ENCODE data around the gene ZPLD1.

Gene ZPLD1

DNA sequence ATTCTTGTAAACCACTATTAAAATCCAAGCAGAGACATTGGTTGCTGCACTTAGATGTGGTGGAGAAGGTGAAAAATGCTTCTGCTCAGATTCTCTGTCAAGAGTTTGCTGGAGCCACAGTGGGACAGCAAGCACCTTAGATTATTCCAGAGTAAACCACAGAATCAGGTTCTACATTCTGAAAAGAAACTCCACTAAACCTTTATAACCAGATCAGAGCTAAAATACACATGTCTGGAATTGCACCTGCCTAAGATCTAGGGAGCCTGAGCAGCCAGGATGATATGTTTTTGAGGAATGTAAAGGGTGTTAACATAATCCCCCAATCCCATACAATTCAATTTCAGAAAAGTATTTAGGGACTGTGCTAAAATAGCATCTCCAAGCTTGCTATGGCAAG lies at the start of gene ZPLD1:
Gene ZPLD1 (plus strand): TSS at position 301 of the 400 bp plus-strand sequence. CDS start 3,473 bp downstream, outside the sequence.
- no peak for DNase-seq (ENCODE audit: low read depth in 3 of 3, low spot score in 1 of 3)

DNA sequence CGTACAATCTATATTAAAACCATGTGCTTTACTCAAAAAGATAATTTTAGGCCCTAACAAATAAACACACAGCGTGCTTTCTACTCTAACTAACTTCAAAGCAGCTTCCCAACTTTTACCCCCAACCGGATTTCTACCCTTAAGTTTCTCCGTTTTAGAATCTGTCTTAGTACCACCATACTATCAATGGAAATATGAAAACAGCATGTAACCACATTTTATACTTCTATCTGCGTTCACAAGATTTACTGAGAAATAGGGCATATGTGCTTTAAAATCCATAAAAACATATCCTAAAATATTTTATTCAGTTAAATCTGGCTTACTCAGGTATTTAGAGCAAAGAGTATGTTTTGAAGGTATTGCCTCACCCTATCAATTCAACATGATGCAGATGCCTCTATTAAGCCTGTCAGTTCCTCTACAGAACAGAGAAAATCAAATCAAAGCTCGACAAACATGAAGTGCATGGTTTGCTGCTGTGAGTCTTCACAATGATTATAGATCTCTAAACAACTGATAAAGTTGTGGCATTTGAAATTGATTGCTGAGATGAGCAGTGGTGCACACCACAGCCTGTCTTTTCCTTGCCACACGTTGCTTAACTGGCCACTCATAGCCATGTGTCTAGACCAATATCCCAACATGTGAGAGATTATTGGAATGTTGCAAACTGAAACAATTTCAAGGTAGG lies 44.5 kb upstream of the ZPLD1 start:
- no peak for DNase-seq (ENCODE audit: low read depth in 3 of 3, low spot score in 1 of 3)

GRCh38 chr3:102390916-102391315 lies 43.9 kb upstream of the ZPLD1 start:
- DNase-seq (ENCODE audit: low read depth in 3 of 3, low spot score in 1 of 3), result no peak

DNA sequence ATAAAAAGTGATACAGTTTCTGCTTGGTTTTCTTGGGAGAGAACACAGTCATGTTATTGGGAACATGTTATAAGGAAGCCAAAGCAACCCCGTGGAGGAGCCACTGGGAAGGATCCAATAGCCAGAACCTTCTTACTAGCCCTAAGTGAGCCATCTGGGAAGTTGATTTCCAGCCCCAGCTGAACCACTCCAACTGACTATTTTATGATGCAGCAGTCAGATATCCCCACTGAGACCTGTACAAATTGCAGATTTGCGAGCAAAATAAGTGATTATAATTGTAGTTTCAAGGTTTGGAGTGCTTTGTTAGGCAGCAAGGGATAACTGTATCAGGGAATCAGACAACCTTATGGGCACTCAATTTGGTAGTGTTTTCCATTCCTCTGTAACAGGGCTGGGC lies 43.3 kb upstream of the ZPLD1 start:
- DNase-seq (ENCODE audit: low read depth in 3 of 3, low spot score in 1 of 3), result no peak

DNA sequence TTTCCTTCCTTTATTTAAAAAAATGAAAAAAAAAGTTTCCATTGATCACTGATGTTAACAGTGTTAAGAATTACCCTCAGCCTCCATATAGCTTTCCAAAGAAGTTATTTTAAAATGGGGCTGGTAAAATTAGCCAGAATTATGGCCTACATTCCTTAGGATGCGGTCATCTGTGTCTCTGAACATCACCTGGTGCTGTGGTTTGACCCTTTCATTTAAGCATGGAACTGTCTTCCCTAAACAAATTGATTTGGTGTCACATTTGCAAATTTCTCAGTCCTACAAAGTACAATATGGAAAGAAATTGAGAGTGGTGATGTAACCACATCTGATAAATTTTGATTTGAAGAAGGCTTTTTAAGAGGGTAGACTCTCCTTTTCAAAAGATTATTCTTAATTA lies 40.3 kb upstream of the ZPLD1 start:
- no peak for DNase-seq (ENCODE audit: low read depth in 3 of 3, low spot score in 1 of 3)

- no peak for DNase-seq (ENCODE audit: low read depth in 3 of 3, low spot score in 1 of 3)
Measured at GRCh38 chr3:102398176-102398575, 36.6 kb upstream of the ZPLD1 start.

DNA sequence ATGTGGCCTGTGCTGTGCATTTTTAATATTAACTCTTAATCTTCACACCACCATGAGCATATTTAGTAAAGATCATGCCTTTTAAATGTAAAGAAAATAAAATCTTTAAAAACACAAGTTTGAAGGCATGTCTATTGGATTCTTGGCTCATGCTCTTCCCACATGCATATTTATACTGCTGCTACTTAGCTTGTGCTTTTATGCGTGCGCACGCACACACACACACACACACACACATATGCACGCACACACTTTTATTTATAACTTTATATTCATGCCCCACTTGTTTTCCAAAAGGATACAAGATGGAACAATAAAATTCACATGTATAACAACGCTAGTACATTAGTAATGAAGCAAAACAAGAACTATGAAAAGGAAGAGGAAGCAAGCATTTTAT lies 36.1 kb upstream of the ZPLD1 start:
- DNase-seq (ENCODE audit: low read depth in 3 of 3, low spot score in 1 of 3), result no peak

DNA sequence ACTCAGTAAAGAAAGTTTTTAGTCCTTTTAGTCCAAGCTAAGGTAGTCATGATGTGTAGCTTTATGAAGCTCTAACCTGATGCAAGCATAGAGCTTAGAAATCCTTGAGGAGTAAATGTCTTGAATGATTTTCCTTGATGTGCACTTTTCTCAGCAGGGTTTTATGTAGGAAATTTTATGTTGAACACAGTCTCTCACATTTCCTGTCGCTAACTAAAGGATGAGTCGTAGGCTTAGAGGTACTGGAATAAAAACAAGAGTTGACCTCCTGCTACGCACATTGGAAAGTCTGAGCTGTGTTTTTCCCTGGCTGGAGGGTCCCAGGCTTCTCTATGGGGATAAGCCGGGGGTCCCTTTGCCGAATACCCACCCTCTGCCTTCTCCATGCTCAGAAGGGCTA lies 34.7 kb upstream of the ZPLD1 start:
- no peak for DNase-seq (ENCODE audit: low read depth in 3 of 3, low spot score in 1 of 3)

- no peak for DNase-seq (ENCODE audit: low read depth in 3 of 3, low spot score in 1 of 3)
Measured at GRCh38 chr3:102400766-102401165, 34.0 kb upstream of the ZPLD1 start.

DNA sequence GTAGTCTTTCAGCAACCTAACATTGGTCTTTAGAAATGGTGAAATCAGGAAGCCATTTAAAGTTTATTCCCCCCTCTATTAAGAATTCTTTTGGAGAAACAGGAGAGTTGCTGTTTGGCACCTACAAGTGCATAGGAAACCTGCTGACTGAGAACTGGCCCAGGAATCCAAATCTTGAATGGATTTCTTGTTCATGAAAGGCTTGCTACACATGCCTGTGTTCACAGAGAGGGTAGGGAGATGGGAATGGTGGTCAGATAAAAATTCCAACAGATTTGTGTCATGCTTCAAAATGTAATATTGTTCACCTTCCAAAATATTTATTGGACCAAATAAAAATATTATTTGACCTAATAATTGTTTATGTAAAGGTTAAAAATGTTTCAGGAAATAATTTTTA lies 24.2 kb upstream of the ZPLD1 start:
- DNase-seq (ENCODE audit: low read depth in 3 of 3, low spot score in 1 of 3), result no peak

GRCh38 chr3:102415553-102415952 lies 19.3 kb upstream of the ZPLD1 start:
- DNase-seq (ENCODE audit: low read depth in 3 of 3, low spot score in 1 of 3), result no peak

DNA sequence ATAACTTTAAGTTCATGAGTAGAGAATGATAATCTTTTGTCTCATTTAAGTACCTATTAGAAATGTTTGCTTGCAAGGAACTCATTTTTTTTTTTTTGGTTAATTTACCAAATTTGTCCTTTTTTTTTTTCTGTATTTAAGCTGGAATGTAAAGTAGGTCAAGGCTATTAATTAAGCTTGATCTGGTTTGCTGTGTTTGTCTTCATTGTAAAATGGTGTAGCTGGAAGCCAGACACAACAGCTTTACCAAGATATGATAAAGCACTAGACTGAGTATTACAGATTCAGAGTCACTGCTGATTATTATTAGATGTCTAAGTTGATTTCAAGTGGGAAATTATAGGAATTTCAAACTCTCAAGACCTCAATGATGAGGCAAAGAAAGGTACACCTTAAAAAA lies 15.0 kb upstream of the ZPLD1 start:
- no peak for DNase-seq (ENCODE audit: low read depth in 3 of 3, low spot score in 1 of 3)

- DNase-seq (ENCODE audit: low read depth in 3 of 3, low spot score in 1 of 3), result no peak
Measured at GRCh38 chr3:102441832-102442231, 7.0 kb downstream of the ZPLD1 start.

DNA sequence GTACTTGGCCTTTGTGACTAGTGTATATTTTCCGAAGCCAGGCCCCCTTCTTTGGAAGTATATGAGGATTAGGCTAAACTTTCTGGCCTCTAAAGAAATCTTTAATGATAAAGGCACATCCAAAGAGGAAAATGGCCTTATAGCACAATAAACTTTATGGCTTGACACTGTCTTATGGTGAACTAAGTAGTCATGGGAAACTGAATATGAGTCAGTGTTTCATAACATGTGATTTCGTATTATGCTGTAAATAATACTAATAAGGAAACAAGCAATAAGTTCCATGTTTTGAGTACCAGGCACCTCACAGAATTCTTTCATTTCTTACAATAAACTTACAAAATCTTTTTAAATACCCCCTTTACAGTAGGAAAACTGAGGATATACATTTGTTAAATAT lies 8.2 kb downstream of the ZPLD1 start:
- DNase-seq (ENCODE audit: low read depth in 3 of 3, low spot score in 1 of 3), result no peak

- DNase-seq (ENCODE audit: low read depth in 3 of 3, low spot score in 1 of 3), result no peak
Measured at GRCh38 chr3:102444101-102444500, 9.3 kb downstream of the ZPLD1 start.

- no peak for DNase-seq (ENCODE audit: low read depth in 3 of 3, low spot score in 1 of 3)
Measured at GRCh38 chr3:102447272-102447671, 12.5 kb downstream of the ZPLD1 start.

DNA sequence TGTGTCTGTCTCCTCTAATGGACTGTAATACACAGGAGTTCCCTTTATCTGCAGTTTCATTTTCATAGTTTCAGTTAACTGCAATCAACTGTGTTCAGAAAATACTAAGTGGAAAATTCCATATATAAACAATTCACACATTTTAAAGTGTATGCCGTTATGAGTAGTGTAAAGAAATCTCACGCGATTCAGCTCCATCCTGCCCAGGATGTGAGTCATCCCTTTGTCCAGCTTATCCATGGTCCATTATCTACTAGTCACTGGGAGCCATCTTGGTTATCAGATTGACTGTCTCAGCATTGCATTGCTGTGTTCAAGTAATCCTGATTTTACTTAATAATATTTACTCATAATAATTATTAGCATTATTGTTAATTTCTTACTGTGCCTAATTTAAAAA lies 14.5 kb downstream of the ZPLD1 start:
- no peak for DNase-seq (ENCODE audit: low read depth in 3 of 3, low spot score in 1 of 3)

DNA sequence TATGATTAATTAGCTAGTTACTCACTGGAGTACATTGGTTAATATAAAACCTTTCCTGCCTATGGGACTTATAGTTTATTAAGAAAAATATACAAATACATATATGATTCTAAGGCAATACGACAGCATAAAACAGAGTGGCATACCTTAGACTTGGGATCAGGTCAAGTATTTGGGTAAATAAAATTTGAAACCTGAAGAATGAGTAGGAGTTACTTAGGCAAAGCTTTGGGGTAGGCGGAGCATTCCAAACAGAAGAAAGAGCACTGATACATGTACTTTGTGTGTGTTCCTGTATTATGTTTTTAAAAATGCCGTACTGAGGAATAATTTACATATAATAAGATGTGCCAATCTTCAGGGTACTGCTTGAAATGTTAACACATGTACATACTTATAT lies 15.1 kb downstream of the ZPLD1 start:
- DNase-seq (ENCODE audit: low read depth in 3 of 3, low spot score in 1 of 3), result no peak

- DNase-seq (ENCODE audit: low read depth in 3 of 3, low spot score in 1 of 3), result no peak
Measured at GRCh38 chr3:102450976-102451375, 16.2 kb downstream of the ZPLD1 start.

DNA sequence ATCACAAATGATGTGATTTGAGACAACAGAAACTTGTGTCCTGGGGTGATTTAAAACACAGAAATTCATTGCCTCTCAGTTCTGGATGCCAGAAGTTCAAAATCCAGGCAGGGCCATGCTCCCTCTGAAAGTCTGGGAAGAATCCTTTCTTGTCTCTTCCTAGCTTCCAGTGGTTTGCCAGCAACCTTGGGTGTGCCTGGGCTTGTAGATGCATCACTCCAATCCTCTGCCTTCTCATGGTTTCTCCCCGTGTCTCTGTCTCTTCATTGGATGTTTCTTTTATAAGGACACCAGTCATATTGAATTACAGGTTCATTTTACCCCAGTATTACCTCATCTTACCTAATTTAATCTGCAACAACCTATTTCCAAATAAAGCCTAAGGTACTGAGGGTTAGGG lies 16.7 kb downstream of the ZPLD1 start:
- DNase-seq (ENCODE audit: low read depth in 3 of 3, low spot score in 1 of 3), result no peak

DNA sequence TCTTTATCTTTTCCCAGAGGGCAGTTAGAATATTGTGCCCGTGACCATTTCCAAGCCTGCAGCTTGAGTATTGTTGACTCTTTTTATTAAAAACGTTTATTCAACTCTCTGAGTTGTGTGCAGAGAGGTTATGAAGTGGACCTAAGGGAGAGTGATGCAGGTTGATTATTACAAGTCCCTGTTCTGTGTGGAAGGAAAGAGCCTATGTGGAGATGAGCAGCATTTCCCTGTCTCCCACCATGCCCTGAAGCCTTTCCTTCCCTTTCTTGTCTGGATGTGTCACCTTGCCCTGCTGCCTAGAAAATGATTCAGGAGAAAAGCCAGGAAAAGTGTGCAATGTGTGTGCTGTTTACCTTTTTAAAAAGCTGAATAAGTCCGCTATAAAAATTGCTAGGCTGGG lies 19.4 kb downstream of the ZPLD1 start:
- no peak for DNase-seq (ENCODE audit: low read depth in 3 of 3, low spot score in 1 of 3)

- DNase-seq (ENCODE audit: low read depth in 3 of 3, low spot score in 1 of 3), result no peak
Measured at GRCh38 chr3:102457644-102458043, 22.8 kb downstream of the ZPLD1 start.

DNA sequence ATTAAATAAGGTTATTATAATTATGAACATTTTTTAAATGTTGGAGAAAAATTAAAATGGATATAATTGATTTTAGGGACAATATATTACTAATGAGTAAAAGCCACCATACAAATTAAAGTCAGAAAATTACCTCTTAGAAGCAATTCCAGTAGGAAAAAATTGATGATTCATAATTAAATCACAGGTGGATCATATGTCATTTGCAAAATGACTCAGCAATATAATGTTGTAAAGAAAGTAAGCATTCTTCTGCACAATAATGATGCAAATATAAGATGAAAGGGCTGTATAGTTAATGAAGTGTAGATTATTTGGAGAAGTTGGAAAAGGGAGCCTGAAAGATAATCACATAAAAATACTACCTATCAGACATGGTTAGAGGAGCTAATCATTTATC lies 25.8 kb downstream of the ZPLD1 start:
- no peak for DNase-seq (ENCODE audit: low read depth in 3 of 3, low spot score in 1 of 3)

DNA sequence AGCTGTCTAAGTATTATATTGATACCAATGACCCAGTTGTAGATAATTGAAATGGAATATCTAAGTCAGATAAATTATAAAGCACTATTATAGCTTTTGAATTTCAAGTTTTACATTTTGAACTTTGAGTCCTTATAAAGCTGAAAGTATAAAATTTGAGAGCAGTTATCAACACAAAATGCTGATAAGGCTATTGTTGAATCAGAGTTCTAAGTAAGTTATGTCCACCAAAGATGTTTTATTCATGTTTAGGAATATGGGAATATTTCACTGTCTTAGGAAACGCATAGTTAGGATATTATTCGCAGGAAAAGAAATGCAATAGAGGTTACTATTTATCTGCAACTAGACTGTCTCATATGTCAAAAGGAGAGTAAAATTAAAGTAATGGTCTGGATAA lies 29.4 kb downstream of the ZPLD1 start:
- no peak for DNase-seq (ENCODE audit: low read depth in 3 of 3, low spot score in 1 of 3)
